ENCODE measurements around the gene FAM151B. TPM values are rescaled to one million over a fixed set of nuclear protein-coding genes. Genes with fewer than 3 reads are reported as not detected.

Gene FAM151B
- total and polyA plus RNA-seq, 7 donors: 0.36 to 2.1 (median 0.96) TPM

DNA sequence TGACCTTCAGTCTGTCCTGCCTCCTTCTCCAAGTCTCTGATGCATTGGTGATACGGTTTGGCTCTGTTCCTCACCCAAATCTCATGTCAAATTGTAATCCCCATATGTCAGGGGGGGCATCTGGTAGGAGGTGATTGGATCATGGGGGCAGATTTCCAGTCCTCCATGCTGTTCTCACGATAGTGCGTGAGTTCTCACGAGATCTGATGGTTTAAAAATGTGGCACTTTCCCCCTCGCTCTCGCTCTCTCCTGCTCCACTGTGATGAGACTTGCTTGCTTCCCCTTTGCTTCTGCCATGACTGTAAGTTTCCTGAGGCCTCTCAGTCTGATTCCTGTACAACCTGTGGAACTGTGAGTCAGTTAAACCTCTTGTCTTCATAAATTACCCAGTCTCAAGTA is 96.9 kb downstream of the FAM151B start:
- Histone ChIP-seq H3K4me3 (no peak overlapping the region), H3K4me1 (no peaks in the 10 kb centered on the region), H3K27me3 (ENCODE audit: insufficient read depth in 3 of 3, low read length in 2 of 3) (no peaks in the 10 kb centered on the region), H3K9me3 (no peaks in the 10 kb centered on the region), H3K36me3 (ENCODE audit: insufficient read depth in 1 of 2, low read depth in 1 of 2) (no peaks in the 10 kb centered on the region), H3K27ac (no peak overlapping the region)
- ATAC-seq: no peak
- WGBS, 3 donors: 87 to 93% (median 87%) methylated on average over 6 of the region's 6 CpGs
- intact Hi-C loops (cut with DNase I): no loop called here
- no peak for DNase-seq
- TF ChIP-seq, protein P1, sequence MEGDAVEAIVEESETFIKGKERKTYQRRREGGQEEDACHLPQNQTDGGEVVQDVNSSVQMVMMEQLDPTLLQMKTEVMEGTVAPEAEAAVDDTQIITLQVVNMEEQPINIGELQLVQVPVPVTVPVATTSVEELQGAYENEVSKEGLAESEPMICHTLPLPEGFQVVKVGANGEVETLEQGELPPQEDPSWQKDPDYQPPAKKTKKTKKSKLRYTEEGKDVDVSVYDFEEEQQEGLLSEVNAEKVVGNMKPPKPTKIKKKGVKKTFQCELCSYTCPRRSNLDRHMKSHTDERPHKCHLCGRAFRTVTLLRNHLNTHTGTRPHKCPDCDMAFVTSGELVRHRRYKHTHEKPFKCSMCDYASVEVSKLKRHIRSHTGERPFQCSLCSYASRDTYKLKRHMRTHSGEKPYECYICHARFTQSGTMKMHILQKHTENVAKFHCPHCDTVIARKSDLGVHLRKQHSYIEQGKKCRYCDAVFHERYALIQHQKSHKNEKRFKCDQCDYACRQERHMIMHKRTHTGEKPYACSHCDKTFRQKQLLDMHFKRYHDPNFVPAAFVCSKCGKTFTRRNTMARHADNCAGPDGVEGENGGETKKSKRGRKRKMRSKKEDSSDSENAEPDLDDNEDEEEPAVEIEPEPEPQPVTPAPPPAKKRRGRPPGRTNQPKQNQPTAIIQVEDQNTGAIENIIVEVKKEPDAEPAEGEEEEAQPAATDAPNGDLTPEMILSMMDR (IDR thresholded peaks at IDR 0.05): no peak

DNA sequence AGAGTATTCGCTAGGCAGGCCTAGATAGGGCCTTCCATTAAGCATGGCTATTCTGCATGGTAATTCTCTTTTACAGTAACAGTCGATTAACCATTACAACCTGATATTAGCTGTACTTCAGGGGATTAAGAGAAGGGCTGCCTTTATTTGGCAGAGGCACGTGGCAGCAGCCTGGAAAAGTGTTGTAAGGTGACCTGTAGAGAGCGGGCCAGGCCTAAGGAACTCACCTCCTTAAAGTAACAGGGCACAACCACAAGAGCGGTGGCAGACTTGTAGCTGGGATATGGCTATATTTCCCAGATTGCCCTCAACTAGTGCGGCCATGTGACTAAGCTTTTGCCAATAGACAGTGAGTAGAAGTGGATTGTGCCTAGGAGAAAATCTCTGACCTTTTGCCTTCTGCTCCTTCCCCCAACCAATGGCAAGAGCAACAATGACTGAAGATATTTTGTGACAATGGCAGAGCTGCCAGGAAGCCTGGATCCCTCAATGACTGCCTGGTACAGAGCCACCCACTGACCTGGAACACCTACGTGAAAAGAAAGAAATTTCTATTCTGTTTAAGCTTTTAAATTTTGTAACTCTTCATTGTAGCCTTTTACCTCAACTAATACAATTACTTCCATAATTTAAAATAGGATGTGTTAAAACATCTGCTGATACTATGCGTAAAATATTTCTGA is 101.1 kb downstream of the FAM151B start:
- Histone ChIP-seq H3K4me1 (no peaks in the 10 kb centered on the region), H3K36me3 (ENCODE audit: insufficient read depth in 1 of 2, low read depth in 1 of 2) (no peaks in the 10 kb centered on the region), H3K4me3 (no peak overlapping the region), H3K27me3 (ENCODE audit: insufficient read depth in 3 of 3, low read length in 2 of 3) (no peaks in the 10 kb centered on the region), H3K9me3 (no peaks in the 10 kb centered on the region), H3K27ac (no peak overlapping the region)
- intact Hi-C loops (cut with DNase I): no loop called here
- TF ChIP-seq, protein P1 (IDR thresholded peaks at IDR 0.05): no peak
- no peak for ATAC-seq
- WGBS, 3 donors: 79 to 81% (median 81%) methylated on average over 8 of the region's 8 CpGs
- no peak for DNase-seq

DNA sequence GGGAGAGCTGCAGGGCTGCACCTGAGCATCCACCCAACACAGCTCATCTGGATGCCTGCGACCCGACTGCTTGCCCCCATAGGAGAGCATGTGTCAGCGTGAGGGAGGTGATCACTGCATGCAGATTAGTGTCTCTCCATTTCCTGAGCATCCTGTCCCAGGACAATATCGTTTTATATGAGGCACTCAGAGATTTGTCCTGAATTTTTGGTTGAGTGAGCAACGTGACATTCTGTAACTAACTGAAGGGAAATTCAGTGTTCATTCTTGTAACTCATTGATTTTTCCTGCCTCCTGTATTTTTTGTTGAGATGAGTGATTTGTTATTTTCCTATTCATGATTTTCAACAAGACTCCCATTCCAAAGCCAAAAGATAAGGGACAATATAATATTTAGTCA is 102.9 kb downstream of the FAM151B start:
- ATAC-seq: no peak
- WGBS, 3 donors: 76 to 84% (median 77%) methylated on average over 5 of the region's 5 CpGs
- TF ChIP-seq, protein P1 (IDR thresholded peaks at IDR 0.05): no peak

DNA sequence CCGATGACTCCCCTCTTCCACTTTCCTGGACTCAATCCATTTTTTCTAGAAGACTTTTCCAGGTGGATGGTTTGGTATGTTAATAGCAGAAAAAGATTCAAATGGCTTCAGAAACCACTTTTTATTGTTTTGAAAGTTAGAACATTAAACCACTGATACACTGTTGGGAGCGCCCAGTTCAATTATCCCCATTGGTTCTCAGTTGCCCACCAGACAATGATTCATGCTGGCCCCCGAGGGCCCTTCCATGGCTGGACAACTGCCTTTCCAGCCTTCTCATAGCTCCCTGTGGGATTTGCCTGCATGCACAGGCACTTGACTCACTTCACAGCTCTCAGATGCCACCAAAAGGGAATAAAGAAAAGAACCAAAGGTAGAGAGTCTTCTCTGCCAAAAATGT is 103.5 kb downstream of the FAM151B start:
- WGBS, 3 donors: 80 to 87% (median 82%) methylated on average over 3 of the region's 3 CpGs
- intact Hi-C loops (cut with DNase I): no loop called here
- ATAC-seq: no peak
- Histone ChIP-seq H3K27me3 (ENCODE audit: insufficient read depth in 3 of 3, low read length in 2 of 3) (no peaks in the 10 kb centered on the region), H3K9me3 (no peaks in the 10 kb centered on the region), H3K36me3 (ENCODE audit: insufficient read depth in 1 of 2, low read depth in 1 of 2) (no peaks in the 10 kb centered on the region), H3K4me1 (no peaks in the 10 kb centered on the region), H3K27ac (no peak overlapping the region), H3K4me3 (no peak overlapping the region)
- TF ChIP-seq, protein P1 (IDR thresholded peaks at IDR 0.05): no peak
- no peak for DNase-seq

More for the DNA sequence above, 102.9 kb downstream of the FAM151B start:
- no peaks in the 10 kb centered on the region for H3K4me1 ChIP-seq
- no peaks in the 10 kb centered on the region for H3K36me3 ChIP-seq (ENCODE audit: insufficient read depth in 1 of 2, low read depth in 1 of 2)
- H3K27me3 ChIP-seq (ENCODE audit: insufficient read depth in 3 of 3, low read length in 2 of 3): no peaks in the 10 kb centered on the region
- H3K9me3 ChIP-seq: no peaks in the 10 kb centered on the region
- H3K4me3 ChIP-seq: no peak overlapping the region
- no peak for DNase-seq
- intact Hi-C loops (cut with DNase I): no loop called here
- no peak overlapping the region for H3K27ac ChIP-seq

DNA sequence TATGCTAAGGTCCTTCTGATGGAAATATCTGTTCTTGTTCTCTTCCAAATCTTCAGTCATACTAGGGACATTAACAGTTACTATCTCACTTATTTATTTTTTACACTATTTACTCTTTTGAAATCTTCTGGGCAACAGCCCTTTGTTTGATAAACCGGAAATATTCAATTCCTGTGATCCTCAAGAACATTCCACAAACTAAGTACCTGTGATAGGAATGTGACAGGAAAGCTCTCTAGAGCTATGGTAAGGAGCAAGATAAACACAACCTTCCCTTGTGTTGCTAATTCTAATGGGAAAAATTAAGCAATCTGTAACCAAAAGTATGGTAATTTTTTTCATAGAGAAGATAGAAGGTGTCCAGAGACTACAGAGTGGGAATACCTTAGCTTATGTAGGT is 104.2 kb downstream of the FAM151B start:
- intact Hi-C loops (cut with DNase I): no loop called here
- H3K4me1 ChIP-seq: no peaks in the 10 kb centered on the region
- no peak overlapping the region for H3K4me3 ChIP-seq
- WGBS, 3 donors: 68 to 84% (median 72%) methylated on average over 1 of the region's 1 CpG
- ATAC-seq: no peak
- no peak overlapping the region for H3K27ac ChIP-seq
- H3K27me3 ChIP-seq (ENCODE audit: insufficient read depth in 3 of 3, low read length in 2 of 3): no peaks in the 10 kb centered on the region
- DNase-seq: no peak
- H3K36me3 ChIP-seq (ENCODE audit: insufficient read depth in 1 of 2, low read depth in 1 of 2): no peaks in the 10 kb centered on the region
- H3K9me3 ChIP-seq: no peaks in the 10 kb centered on the region
- TF ChIP-seq, protein P1 (IDR thresholded peaks at IDR 0.05): no peak

All from psoas muscle (tissue), 8 donors.